Measurements from ENCODE around the gene MGAT4C. TPM values are rescaled to one million over a fixed set of nuclear protein-coding genes. Genes with fewer than 3 reads are reported as not detected.

Gene MGAT4C
- polyA plus RNA-seq, 1 of the 3 experiments (the other 2 are of a cell fraction): 0.07 TPM

DNA sequence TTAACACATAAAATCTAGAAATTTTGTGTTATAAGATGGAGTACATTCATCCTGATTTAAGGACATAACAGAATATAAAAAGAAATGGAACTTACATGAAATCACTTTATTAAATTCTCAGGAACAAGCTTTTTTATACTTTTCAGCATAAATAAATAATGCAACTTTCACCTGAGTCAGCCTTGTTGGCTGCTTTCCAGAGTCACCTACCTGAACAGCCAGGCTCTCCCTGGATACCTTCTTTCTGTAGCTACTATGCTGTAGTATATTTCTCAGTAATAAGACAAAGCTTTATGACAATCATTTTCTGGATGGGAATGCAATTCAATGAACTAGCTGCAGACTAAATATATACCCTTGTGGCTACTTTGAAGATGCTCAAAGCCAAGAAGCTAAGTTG, 270.2 kb downstream of the MGAT4C start:
- Histone ChIP-seq H3K4me2 (no peak overlapping the region), H2AFZ (ENCODE audit: low read depth) (no peak overlapping the region), H4K20me1 (ENCODE audit: insufficient read depth) (no peaks in the 10 kb centered on the region), H3K9me3 (no peaks in the 10 kb centered on the region), H3K27ac (ENCODE audit: low read depth in 2 of 2, low read length in 1 of 2) (no peak overlapping the region), H3K27me3 (ENCODE audit: insufficient read depth) (no peaks in the 10 kb centered on the region), H3K9ac (no peak overlapping the region), H3F3A (replicated peaks; ENCODE audit: insufficient read depth) (no peaks in the 10 kb centered on the region), H3K9me2 (no peaks in the 10 kb centered on the region; the same call in 1 of the 2 replicates), H3K4me1 (ENCODE audit: control insufficient read depth in 1 of 2, insufficient read depth in 2 of 2, low read depth in 1 of 2, low read length in 1 of 2) (no peaks in the 10 kb centered on the region), H3K4me3 (ENCODE audit: low read depth in 2 of 2, low read length in 1 of 2) (no peak overlapping the region), H3K36me3 (replicated peaks in 1 of 2; ENCODE audit: control insufficient read depth in 1 of 2, insufficient read depth in 2 of 2, low read length in 1 of 2) (peaks cover 0 to 5% of the 10 kb centered on the region in 2 experiments), H3K79me2 (ENCODE audit: insufficient read depth) (no peaks in the 10 kb centered on the region)
- POLR2A ChIA-PET: no interaction called here
- CTCF ChIA-PET: interaction anchor here (0.6 kb wide), 1 partner anchor 50 kb away, joined by 3 read pairs; no protein-coding TSS in a partner anchor
- DNase-seq: no peak
- TF ChIP-seq, protein P1, sequence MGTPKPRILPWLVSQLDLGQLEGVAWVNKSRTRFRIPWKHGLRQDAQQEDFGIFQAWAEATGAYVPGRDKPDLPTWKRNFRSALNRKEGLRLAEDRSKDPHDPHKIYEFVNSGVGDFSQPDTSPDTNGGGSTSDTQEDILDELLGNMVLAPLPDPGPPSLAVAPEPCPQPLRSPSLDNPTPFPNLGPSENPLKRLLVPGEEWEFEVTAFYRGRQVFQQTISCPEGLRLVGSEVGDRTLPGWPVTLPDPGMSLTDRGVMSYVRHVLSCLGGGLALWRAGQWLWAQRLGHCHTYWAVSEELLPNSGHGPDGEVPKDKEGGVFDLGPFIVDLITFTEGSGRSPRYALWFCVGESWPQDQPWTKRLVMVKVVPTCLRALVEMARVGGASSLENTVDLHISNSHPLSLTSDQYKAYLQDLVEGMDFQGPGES (IDR thresholded peaks at IDR 0.05; ENCODE audit: low read depth, low read length): no peak
- TF ChIP-seq TAF1 (IDR thresholded peaks at IDR 0.05; ENCODE audit: borderline replicate concordance, low read depth, low read length): no peak
- TF ChIP-seq, protein P2, sequence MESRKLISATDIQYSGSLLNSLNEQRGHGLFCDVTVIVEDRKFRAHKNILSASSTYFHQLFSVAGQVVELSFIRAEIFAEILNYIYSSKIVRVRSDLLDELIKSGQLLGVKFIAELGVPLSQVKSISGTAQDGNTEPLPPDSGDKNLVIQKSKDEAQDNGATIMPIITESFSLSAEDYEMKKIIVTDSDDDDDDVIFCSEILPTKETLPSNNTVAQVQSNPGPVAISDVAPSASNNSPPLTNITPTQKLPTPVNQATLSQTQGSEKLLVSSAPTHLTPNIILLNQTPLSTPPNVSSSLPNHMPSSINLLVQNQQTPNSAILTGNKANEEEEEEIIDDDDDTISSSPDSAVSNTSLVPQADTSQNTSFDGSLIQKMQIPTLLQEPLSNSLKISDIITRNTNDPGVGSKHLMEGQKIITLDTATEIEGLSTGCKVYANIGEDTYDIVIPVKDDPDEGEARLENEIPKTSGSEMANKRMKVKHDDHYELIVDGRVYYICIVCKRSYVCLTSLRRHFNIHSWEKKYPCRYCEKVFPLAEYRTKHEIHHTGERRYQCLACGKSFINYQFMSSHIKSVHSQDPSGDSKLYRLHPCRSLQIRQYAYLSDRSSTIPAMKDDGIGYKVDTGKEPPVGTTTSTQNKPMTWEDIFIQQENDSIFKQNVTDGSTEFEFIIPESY (IDR thresholded peaks at IDR 0.05; ENCODE audit: borderline replicate concordance, low read depth): no peak
- no peak for TF ChIP-seq SMC3 (IDR thresholded peaks at IDR 0.05; ENCODE audit: low read depth, low read length)
- TF ChIP-seq, protein P3, sequence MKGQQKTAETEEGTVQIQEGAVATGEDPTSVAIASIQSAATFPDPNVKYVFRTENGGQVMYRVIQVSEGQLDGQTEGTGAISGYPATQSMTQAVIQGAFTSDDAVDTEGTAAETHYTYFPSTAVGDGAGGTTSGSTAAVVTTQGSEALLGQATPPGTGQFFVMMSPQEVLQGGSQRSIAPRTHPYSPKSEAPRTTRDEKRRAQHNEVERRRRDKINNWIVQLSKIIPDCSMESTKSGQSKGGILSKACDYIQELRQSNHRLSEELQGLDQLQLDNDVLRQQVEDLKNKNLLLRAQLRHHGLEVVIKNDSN (IDR thresholded peaks at IDR 0.05; ENCODE audit: borderline replicate concordance, low read depth): no peak
- TF ChIP-seq CHD2 (IDR thresholded peaks at IDR 0.05; ENCODE audit: low read length, partially characterized antibody): no peak
- TF ChIP-seq, protein P4, sequence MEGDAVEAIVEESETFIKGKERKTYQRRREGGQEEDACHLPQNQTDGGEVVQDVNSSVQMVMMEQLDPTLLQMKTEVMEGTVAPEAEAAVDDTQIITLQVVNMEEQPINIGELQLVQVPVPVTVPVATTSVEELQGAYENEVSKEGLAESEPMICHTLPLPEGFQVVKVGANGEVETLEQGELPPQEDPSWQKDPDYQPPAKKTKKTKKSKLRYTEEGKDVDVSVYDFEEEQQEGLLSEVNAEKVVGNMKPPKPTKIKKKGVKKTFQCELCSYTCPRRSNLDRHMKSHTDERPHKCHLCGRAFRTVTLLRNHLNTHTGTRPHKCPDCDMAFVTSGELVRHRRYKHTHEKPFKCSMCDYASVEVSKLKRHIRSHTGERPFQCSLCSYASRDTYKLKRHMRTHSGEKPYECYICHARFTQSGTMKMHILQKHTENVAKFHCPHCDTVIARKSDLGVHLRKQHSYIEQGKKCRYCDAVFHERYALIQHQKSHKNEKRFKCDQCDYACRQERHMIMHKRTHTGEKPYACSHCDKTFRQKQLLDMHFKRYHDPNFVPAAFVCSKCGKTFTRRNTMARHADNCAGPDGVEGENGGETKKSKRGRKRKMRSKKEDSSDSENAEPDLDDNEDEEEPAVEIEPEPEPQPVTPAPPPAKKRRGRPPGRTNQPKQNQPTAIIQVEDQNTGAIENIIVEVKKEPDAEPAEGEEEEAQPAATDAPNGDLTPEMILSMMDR (IDR thresholded peaks at IDR 0.05): no peak
- TF ChIP-seq NFIC (IDR thresholded peaks at IDR 0.05; ENCODE audit: borderline replicate concordance): no peak
- TF ChIP-seq FOXJ3 (CRISPR knock-in tag; IDR thresholded peaks at IDR 0.05): no peak
- TF ChIP-seq JUND (IDR thresholded peaks at IDR 0.05): no peak
- TF ChIP-seq, protein P5, sequence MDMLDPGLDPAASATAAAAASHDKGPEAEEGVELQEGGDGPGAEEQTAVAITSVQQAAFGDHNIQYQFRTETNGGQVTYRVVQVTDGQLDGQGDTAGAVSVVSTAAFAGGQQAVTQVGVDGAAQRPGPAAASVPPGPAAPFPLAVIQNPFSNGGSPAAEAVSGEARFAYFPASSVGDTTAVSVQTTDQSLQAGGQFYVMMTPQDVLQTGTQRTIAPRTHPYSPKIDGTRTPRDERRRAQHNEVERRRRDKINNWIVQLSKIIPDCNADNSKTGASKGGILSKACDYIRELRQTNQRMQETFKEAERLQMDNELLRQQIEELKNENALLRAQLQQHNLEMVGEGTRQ (IDR thresholded peaks at IDR 0.05; ENCODE audit: borderline replicate concordance, low read depth, low read length): no peak
- no peak for TF ChIP-seq RXRA (IDR thresholded peaks at IDR 0.05; ENCODE audit: borderline replicate concordance, low read depth)
- TF ChIP-seq POLR2AphosphoS5 (IDR thresholded peaks at IDR 0.05; ENCODE audit: low read depth, low read length): no peak
- no peak for TF ChIP-seq YY1 (IDR thresholded peaks at IDR 0.05; ENCODE audit: low read depth)
- TF ChIP-seq, protein P6, sequence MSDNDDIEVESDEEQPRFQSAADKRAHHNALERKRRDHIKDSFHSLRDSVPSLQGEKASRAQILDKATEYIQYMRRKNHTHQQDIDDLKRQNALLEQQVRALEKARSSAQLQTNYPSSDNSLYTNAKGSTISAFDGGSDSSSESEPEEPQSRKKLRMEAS (IDR thresholded peaks at IDR 0.05; ENCODE audit: low read depth): no peak
- no peak for TF ChIP-seq RFX5 (IDR thresholded peaks at IDR 0.05; ENCODE audit: low read length)
- no peak for TF ChIP-seq MEF2A (IDR thresholded peaks at IDR 0.05; ENCODE audit: borderline replicate concordance, low read depth)
- no peak for TF ChIP-seq MXI1 (IDR thresholded peaks at IDR 0.05; ENCODE audit: low read depth, low read length)
- no peak for TF ChIP-seq GATA2 (CRISPR knock-in tag; IDR thresholded peaks at IDR 0.05)
- TF ChIP-seq RCOR1 (IDR thresholded peaks at IDR 0.05; ENCODE audit: low read length): no peak
